CD4-positive, alpha-beta T cell treated with Interleukin-6 for 4 hours (primary cell): ENCODE results near the gene CYB5R4.
"Not testable (repeated sequence)": the region's sequence is repeated elsewhere in the genome, so short reads cannot be mapped to it uniquely, and the experiment has no call there.

Experiments
- DNase-seq: peaks from one replicate; pipeline ENCODE4 v3.0.0-alpha.2; 2020; ENCODE audit warnings: mixed read lengths

The CYB5R4 gene

DNA sequence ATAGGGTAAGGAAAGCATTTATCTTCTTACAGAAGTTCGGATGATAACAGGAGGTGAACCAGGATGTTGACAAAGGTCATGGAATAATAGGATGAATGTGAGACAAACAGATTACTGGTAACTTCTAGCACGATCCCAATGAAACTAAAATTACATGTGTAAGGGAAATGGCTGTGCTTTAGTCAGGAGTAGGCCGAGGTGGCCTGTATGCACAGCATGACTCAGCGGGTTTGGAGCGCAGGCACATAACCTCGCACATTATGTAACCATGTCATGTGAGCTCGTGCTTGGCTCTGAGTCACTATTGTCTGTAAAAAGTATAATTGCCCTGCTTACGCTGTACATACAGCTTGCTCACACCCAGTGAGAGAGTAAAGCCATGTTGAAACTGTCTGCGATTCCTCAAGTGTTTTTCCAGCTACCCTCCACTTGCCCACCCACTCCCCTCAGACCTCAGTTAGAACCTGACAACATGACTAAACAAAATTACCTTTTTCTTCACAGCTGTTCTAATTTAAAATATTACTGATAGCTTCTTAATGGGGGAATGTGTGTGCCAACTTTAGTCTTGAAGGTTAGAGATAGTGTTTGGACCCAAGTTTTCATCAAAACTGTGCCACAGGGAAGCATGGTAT, 8.2 kb downstream of the CYB5R4 start:
- DNase-seq = no peak

DNA sequence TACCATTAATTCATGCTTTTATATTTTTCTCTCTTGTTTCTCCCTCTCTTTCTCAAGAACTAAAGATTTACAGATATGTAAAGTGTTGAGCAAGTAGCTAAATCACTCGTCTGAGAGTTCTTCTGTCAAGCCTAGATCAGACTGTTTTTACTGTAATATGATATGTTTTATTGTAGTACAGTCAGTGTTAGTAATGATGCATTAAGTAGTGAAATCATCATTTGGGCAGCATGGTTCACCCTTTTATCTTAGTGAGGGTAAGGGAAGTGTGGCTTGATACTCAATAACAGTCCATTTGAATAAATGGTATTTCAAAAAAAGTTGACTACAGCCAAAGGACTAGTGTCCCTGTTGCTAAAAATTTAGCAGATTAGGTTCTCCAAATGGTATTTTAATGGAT, 9.2 kb downstream of the CYB5R4 start:
- DNase-seq = no peak

DNA sequence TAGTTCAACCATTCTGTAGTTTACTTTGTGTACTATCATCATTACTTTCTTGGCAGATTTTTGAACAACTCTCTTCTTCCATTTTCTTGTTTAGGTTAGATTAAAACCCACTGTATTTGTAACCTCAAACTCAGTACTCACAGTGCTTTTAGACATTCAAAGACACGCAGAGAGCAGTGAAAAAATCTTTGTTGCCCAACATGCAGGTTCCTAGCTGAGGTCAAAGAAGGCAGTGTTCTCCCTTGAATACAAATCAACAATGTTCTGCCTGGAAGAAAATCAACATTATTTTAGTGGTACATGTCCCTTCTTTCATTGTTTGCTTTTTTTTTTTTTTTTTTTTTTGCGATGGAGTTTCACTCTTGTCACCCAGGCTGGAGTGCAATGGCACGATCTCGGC, 11.2 kb downstream of the CYB5R4 start:
- DNase-seq = no peak

DNA sequence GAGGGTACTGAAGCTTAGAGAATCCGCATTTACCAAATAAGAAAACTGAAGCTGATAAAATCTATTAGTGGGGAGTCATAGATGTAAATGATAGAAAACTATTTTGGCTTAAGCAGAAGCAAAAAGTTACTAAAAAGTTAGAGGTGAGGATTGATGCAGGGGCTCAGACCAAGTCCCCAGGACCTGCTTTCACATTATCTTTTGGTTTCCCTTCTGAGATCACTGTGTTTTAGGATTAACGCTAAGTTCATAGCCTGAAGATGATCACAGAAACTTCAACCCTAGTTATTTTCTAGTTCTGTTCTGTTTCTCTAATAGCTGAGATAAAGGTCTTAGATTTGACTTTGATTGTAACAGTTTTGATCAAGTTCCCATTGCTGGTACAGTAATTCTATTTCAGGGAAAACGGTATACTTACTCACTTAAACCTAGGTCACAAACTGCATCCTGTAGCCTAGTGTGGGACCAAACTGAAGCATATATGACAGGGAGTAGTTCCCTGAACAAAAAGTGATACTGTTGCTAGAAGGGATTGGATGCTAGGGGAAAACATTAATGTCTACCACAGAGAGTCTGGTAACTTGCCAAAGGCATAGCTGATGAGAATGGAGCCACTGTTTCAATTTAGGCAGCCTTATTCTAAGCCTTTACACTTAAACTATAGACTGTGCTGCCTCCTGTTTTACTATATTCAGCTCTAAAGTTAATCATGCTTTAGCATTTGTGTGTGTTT, 13.1 kb downstream of the CYB5R4 start:
- no peak for DNase-seq

DNA sequence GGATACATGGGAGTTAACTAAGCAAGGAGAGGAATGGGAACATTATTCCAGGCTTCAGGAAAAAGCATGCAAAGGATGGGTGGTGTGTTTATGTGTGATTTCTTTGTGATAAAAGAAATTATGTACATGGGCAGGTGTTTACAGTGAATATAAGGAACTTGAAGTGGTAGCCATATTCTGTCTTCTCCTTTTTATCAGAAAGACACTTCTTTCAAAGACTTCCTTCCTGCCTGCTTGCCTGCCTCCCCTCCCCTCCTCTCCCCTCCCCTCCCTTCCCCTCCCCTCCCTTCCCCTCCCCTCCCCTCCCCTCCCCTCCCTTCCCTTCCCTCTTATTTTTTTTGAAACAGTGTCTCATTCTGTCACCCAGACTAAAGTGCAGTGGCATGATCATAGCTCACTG, 14.4 kb downstream of the CYB5R4 start:
- no peak for DNase-seq

DNA sequence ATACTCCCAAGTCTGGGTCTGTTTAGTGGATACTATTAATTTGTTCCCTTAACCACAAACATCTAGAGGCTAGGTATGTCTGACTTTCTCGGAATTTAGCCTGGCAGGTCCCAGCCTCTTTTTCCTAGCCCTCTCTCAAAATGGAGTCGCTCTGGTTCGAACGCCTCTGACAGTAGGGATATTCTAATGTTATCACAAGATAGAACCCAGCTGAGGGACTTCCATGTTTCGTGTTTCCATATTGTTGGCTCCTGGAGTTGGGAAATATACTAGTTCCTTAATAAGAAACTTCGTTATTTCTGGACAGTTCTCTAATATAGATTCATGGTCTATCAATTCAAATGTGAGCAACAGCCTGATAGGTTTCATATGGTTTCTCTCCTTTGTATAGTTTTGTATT, 16.4 kb downstream of the CYB5R4 start:
- no peak for DNase-seq

DNA sequence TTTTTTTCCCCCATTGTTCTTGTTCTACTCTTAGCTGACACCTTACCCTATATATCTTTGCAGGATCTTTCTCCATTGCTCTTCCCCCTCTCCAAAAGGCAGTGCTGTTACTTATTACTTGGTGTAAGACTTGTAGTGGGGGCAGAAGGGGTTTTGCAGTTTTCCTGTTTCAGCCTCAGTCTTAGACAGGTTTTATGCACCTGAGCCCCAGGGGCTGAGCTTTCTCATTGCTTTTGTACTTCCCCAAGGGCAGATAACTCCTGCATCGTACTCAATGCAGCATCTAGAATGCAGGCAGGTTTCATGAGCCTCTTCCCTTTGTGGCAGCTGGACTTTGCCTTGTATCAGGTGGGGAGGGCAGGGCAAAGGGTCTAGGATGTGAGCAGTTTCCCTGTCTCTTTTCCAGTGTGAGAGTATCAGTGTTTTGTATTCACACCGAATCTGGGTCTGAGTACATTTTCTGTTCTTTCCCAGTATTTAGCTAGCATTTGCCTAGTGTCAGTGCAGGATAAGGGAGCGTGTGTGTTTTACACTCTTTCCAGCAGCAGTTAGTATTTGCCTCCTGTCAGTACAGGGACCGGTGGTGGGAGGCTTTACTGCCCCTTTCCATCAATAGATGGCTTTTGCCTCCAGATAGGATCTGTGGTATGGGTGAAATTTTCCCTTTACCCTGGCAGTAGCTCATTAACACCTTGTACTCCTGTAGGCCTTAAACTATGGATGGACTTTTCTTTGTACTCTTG, 19.6 kb downstream of the CYB5R4 start:
- no peak for DNase-seq

DNA sequence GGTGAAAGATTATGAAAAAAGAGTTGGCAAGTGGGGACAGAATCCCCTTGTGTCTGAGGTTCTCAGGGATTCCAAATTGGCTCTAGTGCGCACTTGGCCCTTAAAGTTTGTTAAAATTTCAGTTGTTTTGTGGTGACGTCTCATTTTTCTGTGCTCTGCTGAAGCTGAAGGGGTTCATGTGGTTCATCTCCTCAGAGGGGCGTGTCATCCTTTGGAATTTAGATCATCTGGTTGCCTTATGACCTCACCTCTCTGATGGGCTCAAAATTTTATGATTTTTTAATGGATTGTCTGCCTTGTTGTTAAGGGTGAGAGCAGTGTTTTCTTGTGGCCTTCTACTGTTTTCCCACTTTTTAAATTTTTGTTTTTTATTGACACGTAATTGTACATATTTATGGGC, 20.3 kb downstream of the CYB5R4 start:
- DNase-seq = no peak

DNA sequence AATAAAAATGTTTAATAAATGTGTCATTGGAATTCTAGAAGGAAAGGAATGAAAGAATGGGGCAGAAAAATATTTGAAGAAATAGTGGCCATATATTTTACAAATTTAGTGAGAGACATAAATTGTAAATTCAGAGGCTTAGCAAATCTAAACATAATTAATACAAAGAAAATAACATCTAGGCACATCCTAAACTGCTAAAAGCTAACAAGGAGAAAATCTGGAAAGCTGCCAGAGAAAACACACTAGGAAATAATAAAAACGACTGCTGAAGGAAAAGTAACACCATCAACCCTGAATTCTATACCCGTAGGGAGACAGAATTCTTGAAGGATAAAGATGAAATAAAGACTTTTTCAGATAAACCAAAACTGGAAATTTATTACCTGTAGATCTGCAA, 23.8 kb downstream of the CYB5R4 start:
- no peak for DNase-seq

DNA sequence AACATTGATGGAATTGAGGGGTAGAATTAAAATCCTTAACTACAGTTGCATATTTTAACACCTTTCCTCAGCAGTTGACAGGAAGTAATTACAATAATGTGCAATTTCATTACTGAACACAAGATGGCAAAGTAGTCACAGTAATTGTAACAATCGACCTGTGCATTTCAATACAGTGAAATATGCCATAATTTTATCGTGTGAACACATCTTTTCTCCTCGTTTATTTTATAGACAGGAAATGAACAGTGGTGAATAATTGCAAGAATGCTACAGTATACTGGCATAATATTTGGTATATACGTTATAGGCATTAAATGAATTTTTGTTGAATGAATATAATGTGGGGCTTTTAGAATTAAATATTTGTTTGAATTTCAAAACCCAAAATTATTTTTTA, 25.0 kb downstream of the CYB5R4 start:
- no peak for DNase-seq

DNA sequence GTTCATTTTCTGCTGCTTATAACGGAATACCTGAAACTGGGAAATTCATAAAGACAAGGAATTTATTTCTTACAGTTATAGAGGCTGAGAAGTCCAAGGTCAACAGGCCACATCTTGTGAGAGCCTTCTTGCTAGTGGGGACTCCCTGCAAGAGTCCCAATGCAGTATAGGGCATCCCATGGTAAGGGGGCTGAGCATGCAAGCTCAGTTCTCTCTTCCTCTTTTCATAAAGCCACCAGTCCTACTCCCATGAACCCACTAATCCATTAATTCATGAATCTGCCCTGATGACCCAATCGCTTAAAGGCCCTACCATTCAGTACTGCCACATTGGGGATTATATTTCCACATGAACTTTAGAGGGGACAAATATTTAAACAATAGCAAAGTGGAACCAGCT, 26.5 kb downstream of the CYB5R4 start:
- DNase-seq = no peak

DNA sequence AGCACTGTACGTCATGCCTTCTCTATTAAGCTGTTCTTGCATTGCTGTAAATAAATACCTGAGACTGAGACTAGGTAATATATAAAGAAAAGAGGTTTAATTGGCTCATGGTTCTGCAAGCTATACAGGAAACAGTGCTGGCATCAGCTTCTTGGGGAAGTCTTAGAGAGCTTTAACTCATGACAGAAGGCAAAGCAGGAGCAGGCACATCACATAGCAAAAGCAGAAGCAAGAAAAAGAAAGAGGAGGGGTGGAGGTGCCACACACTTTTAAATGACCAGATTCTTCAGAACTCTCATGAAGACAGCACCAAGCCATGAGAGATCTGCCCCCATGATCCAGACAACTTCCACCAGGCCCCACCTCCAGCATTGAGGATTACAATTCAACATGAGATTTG, 30.1 kb downstream of the CYB5R4 start:
- no peak for DNase-seq

DNA sequence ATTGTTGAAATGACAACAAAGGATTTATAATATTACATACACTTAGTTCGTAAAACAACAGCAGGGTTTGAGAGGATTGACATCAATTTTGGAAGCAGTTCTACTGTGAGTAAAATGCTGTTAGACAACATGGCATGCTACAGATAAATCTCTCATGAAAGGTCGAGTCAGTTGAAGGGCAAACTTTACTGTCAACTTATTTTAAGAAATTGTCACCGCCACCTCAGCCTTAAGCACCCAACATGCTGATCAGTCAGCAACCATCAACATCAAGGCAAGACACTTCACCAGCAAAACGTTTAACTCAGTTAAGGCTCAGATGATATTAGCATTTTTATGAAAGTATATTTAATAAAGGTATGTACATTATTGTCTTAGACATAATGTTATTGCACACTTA, 31.0 kb downstream of the CYB5R4 start:
- DNase-seq = no peak

DNA sequence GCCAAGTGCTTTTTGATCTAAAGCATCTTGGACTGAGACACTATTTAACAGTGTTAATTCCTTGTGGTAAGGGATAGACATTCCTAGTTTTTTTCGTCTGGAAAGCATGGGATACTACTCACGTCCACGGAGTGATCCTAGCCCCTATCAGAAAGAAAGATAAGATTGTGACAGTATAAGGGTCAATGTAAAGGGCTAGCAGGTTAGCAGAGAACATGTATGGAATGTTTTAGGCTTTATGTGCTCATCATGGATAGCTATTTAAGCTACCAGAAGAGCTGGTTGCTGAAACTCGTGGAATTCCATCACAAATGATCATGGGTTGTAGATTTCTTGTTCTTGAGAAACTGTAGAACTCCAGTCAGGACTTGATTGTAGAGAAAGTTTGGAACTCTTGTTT, 32.1 kb downstream of the CYB5R4 start:
- no peak for DNase-seq

DNA sequence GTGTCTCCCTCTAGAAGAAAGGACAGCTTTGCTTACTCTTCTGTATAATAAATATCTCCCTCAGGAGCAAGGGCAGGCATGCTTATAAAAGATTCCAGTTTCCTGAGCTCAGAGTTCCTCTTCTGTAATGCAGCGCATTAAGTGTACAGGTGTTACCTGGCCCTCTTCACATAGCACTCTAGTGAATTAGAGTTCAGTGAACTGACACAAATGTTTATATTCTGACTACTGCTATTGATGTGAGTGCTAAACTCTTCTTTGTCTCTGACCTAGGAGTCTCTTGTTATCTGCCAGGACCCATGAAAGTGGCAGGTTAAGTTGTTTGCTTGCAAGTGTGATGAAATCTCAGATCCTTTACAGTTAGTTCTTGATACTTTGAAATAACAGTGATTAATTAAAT, 33.5 kb downstream of the CYB5R4 start:
- no peak for DNase-seq

DNA sequence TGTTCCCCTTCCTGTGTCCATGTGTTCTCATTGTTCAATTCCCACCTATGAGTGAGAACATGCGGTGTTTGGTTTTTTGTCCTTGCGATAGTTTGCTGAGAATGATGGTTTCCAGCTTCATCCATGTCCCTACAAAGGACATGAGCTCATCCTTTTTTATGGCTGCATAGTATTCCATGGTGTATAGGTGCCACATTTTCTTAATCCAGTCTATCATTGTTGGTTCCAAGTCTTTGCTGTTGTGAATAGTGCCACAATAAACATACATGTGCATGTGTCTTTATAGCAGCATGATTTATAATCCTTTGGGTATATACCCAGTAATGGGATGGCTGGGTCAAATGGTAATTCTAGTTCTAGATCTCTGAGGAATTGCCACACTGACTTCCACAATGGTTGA, 37.6 kb downstream of the CYB5R4 start:
- DNase-seq = not testable (repeated sequence)

DNA sequence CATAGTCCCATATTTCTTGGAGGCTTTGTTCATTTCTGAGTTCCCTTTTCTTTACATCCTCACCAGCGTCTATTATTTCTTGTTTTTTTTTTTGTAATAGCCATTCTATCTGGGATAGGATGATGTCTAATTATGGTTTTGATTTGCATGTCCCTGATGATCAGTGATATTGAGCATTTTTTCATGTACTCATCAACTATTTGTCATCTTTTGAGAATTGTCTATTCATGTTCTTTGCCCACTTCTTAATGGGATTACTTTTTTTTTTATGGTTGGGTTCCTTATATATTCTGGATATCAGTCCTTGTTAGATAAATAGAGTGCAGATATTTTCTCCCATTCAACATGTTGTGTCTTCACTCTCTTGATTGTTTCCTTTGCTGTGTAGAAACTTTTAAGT, 42.1 kb downstream of the CYB5R4 start:
- DNase-seq = no peak

DNA sequence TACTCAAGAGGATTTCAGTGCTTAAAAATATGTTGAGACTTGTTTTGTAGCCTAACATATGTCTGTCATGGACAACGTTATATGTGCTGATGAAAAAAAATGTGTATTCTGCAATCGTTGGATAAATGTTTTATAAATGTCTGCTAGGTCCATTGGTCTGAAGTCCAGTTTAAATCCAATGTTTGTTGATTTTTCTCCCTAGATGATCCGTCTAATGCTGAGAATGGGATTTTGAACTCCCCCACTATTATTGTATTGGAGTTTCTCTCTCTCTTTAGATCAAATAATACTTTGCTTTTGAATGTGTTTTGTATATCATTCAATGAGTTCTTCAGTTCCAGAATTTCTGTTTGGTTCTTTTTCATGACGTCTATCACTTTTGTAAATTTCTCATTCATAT, 44.9 kb downstream of the CYB5R4 start:
- DNase-seq = no peak

DNA sequence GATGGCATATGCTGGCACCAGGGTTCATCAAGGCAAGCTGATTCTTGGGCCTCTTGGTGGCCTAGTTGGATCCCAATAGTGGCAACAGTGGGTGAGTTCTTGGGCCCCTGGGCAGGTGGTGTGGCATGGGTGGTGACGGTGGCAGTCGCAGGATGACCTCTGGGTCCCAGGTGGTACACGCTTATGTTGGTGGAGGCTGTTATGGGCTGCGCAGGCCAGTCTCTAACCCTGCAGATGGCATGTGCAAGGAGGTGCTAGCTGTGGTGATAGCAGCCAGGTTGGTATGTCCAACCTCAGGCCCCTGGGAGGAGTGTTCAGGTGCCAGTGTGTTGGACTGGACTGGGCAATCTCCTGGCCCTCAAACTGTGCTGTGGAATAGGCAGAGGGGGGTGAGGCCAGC, 46.2 kb downstream of the CYB5R4 start:
- no peak for DNase-seq

DNA sequence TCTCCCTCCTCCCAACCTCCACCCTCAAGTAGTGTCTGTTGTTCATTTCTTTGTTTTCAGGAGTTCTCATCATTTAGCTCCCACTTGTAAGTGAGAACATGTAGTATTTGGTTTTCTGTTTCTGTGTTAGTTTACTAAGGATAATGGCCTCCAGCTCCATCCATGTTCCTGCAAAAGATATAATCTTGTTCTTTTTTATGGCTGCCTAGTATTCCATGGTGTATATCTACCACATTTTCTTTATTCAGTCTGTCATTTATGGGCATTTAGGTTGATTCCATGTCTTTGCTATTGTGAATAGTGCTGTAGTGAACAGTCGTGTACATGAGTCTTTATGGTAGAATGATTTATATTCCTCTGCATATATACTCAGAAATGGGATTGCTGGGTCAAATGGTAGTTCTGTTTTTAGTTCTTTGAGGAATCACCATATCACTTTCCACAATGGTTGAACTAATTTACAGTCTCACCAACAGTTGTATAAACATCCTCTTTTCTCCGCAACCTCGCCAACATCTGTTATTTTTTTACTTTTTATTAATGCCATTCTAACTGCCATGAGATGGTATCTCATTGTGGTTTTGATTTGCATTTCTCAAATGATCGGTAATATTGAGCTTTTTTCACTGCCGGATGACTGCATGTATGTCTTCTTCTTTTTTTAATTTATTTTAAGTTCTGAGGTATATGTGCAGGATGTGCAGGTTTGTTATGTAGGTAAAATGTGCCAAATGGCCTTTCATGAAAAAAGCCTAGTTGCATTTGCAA, 48.3 kb downstream of the CYB5R4 start:
- not testable (repeated sequence) for DNase-seq

DNA sequence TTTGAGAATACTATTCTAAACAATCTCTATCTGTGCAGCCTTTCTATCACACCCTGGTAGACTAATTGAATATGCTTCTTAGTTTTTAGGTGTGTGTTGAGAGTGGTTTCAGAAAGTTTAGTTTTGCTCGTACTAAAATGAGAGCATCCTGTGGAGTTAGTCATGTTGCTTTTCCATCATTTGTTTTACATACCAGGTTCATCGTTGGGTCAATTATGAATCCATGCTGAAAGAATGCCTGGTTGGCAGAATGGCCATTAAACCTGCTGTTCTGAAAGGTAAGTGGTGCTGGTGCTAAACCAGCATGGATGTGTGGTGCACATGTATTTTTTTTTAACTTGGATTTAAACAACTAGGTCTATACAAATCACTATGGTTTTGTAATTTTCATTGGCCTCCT, 49.3 kb downstream of the CYB5R4 start:
- no peak for DNase-seq

DNA sequence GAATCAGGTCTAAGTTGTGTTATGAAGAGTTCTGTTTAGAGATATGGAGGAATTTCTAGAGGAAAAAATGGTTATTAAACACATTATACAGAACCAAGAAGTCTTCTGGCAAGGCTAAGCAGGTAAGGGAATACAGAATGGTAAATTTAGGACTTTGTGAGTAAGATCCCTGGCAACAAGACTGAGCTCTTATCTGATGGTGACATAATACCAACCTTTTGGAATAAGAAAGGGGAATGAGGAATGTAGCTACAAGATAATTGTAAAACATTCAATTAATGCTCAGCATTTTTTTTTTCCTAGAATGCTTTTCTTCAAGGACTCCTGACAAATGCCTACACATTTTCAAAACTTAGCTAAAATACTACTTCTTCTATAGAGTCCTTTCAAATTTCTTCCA, 51.8 kb downstream of the CYB5R4 start:
- DNase-seq = no peak

DNA sequence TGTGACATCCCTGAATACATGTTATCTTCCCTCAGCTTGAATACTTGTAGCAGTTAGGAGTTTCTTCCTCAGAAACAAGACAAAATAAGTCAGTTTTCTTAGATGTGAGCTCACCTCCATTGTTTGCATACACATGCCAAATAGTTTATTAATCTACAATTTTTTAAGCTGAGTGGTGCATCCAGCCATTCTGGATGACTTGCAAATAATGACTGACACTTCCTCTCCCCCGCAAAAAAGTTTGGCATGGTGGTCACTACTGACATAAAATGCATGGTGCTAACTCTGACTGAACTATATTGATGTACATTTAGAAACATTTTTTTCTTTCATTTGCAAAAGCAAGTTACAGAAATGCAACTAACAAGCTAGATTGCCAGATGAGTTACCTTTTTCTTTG, 55.5 kb downstream of the CYB5R4 start:
- DNase-seq = no peak

DNA sequence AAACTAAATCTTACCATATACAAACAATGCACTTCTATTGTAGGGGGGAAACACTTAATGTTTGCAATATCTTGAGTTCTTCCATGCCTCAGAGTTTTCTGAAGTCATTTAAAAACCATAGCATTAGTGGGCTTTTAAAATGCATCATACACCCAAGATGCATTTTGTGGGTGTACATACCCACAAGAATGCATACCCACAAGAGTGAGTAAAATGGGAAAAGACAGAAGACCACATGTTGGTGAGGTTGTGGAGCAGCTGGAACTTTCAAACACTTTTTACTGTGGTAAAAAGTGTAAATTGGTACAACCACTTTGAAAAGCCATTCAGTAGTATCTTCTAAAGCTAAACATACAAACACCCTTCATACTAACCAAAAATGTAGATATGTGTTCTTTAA, 57.5 kb downstream of the CYB5R4 start:
- DNase-seq = no peak
